ENCODE results near the gene LSAMP.

GRCh38 chr3:115839246-115839645 lies 606.0 kb downstream of the LSAMP start:
- TF ChIP-seq EZH2phosphoT487 (IDR thresholded peaks at IDR 0.05; ENCODE audit: borderline replicate concordance, low read length): no peak
- TF ChIP-seq, protein P1, sequence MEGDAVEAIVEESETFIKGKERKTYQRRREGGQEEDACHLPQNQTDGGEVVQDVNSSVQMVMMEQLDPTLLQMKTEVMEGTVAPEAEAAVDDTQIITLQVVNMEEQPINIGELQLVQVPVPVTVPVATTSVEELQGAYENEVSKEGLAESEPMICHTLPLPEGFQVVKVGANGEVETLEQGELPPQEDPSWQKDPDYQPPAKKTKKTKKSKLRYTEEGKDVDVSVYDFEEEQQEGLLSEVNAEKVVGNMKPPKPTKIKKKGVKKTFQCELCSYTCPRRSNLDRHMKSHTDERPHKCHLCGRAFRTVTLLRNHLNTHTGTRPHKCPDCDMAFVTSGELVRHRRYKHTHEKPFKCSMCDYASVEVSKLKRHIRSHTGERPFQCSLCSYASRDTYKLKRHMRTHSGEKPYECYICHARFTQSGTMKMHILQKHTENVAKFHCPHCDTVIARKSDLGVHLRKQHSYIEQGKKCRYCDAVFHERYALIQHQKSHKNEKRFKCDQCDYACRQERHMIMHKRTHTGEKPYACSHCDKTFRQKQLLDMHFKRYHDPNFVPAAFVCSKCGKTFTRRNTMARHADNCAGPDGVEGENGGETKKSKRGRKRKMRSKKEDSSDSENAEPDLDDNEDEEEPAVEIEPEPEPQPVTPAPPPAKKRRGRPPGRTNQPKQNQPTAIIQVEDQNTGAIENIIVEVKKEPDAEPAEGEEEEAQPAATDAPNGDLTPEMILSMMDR (conservative IDR thresholded peaks at IDR 0.05; ENCODE audit: low read depth, low read length): no peak

Data from PC-3 (cell line).